ENCODE results near the gene ALDH1A1. TPM values are rescaled to one million over a fixed set of nuclear protein-coding genes. Genes with fewer than 3 reads are reported as not detected.

ALDH1A1 gene
- total and polyA plus RNA-seq, 9 of the 15 experiments (the other 6 are each of a cell fraction or from before 2014, with no cell fraction given): 1.8 to 86.3 (median 24.4) TPM

DNA sequence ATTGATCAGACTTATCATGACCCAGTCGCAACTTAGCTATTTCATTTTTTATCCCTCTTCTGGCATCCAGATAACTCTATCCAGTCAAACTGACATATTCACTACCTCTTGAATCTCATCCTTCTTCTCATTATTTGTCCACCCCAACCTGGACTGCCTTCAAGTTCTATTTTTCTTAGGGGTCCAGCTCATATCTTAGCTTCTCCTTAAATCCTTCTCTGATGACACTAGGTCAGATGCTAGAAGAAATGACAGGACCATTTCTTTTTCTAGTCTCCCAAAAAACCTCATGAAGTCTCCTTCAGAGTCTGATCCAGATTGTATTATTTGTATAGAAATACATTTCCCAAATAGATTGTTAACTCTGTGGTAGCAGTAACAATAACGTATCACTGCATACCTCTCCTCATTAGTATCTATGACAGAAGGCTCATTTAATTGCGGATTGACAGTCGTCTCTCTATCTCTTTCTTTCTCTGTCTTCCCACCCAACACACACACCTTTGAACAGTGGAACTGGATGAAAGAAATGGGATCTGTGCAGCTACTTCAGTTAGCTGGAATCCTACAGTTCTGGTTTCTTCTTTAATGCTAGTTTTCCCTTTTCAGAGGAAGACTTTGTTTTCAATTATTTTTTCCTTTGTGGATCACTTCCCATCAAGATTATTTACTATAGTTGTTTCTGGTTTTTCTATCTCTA, 33.5 kb downstream of the ALDH1A1 start (continued):
- TF ChIP-seq NONO (IDR thresholded peaks at IDR 0.05; ENCODE audit: low read depth in 2 of 2, low read length in 1 of 2) (no peak), MXD1 (CRISPR knock-in tag; IDR thresholded peaks at IDR 0.05; ENCODE audit: borderline replicate concordance, poor library complexity, severe bottlenecking) (no peak), GABPA (tag; conservative IDR thresholded peaks at IDR 0.05; ENCODE audit: low read depth) (no peak), ZFP36 (IDR thresholded peaks at IDR 0.05; ENCODE audit: low read depth, low read length, partially characterized antibody) (no peak), TOE1 (IDR thresholded peaks at IDR 0.05; ENCODE audit: borderline replicate concordance) (no peak), TOE1 (CRISPR knock-in tag; IDR thresholded peaks at IDR 0.05; ENCODE audit: borderline replicate concordance, low read depth) (no peak), KDM1A (IDR thresholded peaks at IDR 0.05) (no peak), CHD1 (IDR thresholded peaks at IDR 0.05; ENCODE audit: low read length) (no peak), ZNF124 (CRISPR knock-in tag; IDR thresholded peaks at IDR 0.05) (no peak), NR2C2 (CRISPR knock-in tag; IDR thresholded peaks at IDR 0.05) (no peak), NR2C2 (tag; IDR thresholded peaks at IDR 0.05) (no peak)
- TF ChIP-seq, protein P1, sequence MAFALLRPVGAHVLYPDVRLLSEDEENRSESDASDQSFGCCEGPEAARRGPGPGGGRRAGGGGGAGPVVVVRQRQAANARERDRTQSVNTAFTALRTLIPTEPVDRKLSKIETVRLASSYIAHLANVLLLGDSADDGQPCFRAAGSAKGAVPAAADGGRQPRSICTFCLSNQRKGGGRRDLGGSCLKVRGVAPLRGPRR (CRISPR knock-in tag; IDR thresholded peaks at IDR 0.05): no peak
- TF ChIP-seq, protein P2, sequence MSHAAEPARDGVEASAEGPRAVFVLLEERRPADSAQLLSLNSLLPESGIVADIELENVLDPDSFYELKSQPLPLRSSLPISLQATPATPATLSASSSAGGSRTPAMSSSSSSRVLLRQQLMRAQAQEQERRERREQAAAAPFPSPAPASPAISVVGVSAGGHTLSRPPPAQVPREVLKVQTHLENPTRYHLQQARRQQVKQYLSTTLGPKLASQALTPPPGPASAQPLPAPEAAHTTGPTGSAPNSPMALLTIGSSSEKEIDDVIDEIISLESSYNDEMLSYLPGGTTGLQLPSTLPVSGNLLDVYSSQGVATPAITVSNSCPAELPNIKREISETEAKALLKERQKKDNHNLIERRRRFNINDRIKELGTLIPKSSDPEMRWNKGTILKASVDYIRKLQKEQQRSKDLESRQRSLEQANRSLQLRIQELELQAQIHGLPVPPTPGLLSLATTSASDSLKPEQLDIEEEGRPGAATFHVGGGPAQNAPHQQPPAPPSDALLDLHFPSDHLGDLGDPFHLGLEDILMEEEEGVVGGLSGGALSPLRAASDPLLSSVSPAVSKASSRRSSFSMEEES (CRISPR knock-in tag; IDR thresholded peaks at IDR 0.05): no peak
